CD14-positive monocyte (primary cell): ENCODE results near the gene ZNF594. TPM values are rescaled to one million over a fixed set of nuclear protein-coding genes. Genes with fewer than 3 reads are reported as not detected.

Source experiments
- DNase-seq, 3 donors: peaks; one replicate each; pipeline ENCODE4 v3.0.0-alpha.2; 2011 to 2022
- H2AFZ ChIP-seq: 2 replicates; pipeline ENCODE4 v1.6.0; 2012; ENCODE audit warnings: mild to moderate bottlenecking, low read depth, low read length, inconsistent platforms; ENCODE audit not compliant: insufficient read depth, poor library complexity, severe bottlenecking
- H3K27ac ChIP-seq, 2 donors: 1 replicate in 1 of 2; 2 replicates in 1 of 2; pipeline ENCODE4 v1.5.1; 2012 to 2013; ENCODE audit warnings: low read length in 2 of 2, control low read depth in 1 of 2, inconsistent platforms in 1 of 2, low read depth in 1 of 2, mild to moderate bottlenecking in 1 of 2
- H3K27me3 ChIP-seq, 2 donors: one replicate each; pipeline versions ENCODE4 v1.6.0 to v1.6.1; 2011 to 2013; ENCODE audit warnings: low read length in 2 of 2; ENCODE audit not compliant: control insufficient read depth in 2 of 2, insufficient read depth in 2 of 2
- H3K36me3 ChIP-seq, 2 donors: replicated peaks in 1 of 2; 1 replicate in 1 of 2; 2 replicates in 1 of 2; pipeline versions ENCODE4 v1.5.1 to v1.6.1; 2012 to 2013; ENCODE audit warnings: low read length in 2 of 2, control low read depth in 1 of 2, inconsistent platforms in 1 of 2, mild to moderate bottlenecking in 1 of 2; ENCODE audit not compliant: insufficient read depth in 2 of 2, control insufficient read depth in 1 of 2
- H3K4me1 ChIP-seq, 2 donors: 1 replicate in 1 of 2; 2 replicates in 1 of 2; pipeline versions ENCODE4 v1.5.1 to v1.6.1; 2012 to 2013; ENCODE audit warnings: low read length in 2 of 2, control low read depth in 1 of 2, inconsistent platforms in 1 of 2, mild to moderate bottlenecking in 1 of 2, moderate library complexity in 1 of 2; ENCODE audit not compliant: insufficient read depth in 2 of 2, control insufficient read depth in 1 of 2
- H3K4me2 ChIP-seq: replicated peaks from 2 replicates; pipeline ENCODE3; 2012; ENCODE audit warnings: low read length, moderate library complexity, mild to moderate bottlenecking; ENCODE audit not compliant: poor library complexity, severe bottlenecking; ENCODE audit errors: extremely low read depth
- H3K4me3 ChIP-seq, 3 experiments: fragments of 200-600 bp in 1 of 3; sonication (generic) in 1 of 3; replicated peaks in 1 of 3; 1 replicate in 2 of 3; 2 replicates in 1 of 3; pipeline ENCODE4 v1.5.1; 2011 to 2013; ENCODE audit warnings: low read length in 3 of 3, mild to moderate bottlenecking in 3 of 3, control low read depth in 2 of 3, low read depth in 2 of 3, inconsistent platforms in 1 of 3, moderate library complexity in 1 of 3
- H3K79me2 ChIP-seq: 2 replicates; pipeline ENCODE4 v1.6.0; 2012; ENCODE audit warnings: mild to moderate bottlenecking, control low read depth, inconsistent platforms, low read length, moderate library complexity; ENCODE audit not compliant: insufficient read depth
- H3K9ac ChIP-seq: 2 replicates; pipeline ENCODE4 v1.6.0; 2017; ENCODE audit warnings: low read length, mild to moderate bottlenecking; ENCODE audit not compliant: insufficient read depth, poor library complexity, severe bottlenecking
- H3K9me3 ChIP-seq, 2 donors: replicated peaks in 1 of 2; 1 replicate in 1 of 2; 2 replicates in 1 of 2; pipeline versions ENCODE4 v1.5.1 to v1.6.1; 2012 to 2013; ENCODE audit warnings: low read length in 2 of 2, control low read depth in 1 of 2; ENCODE audit not compliant: control insufficient read depth in 1 of 2, insufficient read depth in 1 of 2
- H4K20me1 ChIP-seq: 2 replicates; pipeline ENCODE4 v1.6.0; 2012; ENCODE audit warnings: mild to moderate bottlenecking, low read length, control low read depth, moderate library complexity; ENCODE audit not compliant: insufficient read depth
- H3K27ac Mint-ChIP-seq, 7 donors: one replicate each; pipeline ENCODE4 v1.8.0; 2020; ENCODE audit warnings: mild to moderate bottlenecking in 7 of 7, mixed read lengths in 7 of 7, moderate library complexity in 6 of 7, inconsistent platforms in 2 of 7
- H3K27me3 Mint-ChIP-seq, 3 donors: one replicate each; pipeline ENCODE4 v1.8.0; 2021 to 2022; ENCODE audit warnings: low read depth in 3 of 3, mild to moderate bottlenecking in 3 of 3, mixed read lengths in 3 of 3, moderate library complexity in 3 of 3, inconsistent platforms in 1 of 3
- H3K36me3 Mint-ChIP-seq, 2 donors: one replicate each; pipeline ENCODE4 v1.8.0; 2020; ENCODE audit warnings: mixed read lengths in 2 of 2, inconsistent platforms in 1 of 2, mild to moderate bottlenecking in 1 of 2
- H3K4me1 Mint-ChIP-seq: one replicate; pipeline ENCODE4 v1.8.0; 2020; ENCODE audit warnings: mild to moderate bottlenecking, mixed read lengths
- H3K4me3 Mint-ChIP-seq, 2 donors: one replicate each; pipeline ENCODE4 v1.8.0; 2020; ENCODE audit warnings: mild to moderate bottlenecking in 2 of 2, mixed read lengths in 2 of 2, moderate library complexity in 1 of 2
- H3K9me3 Mint-ChIP-seq, 7 donors: one replicate each; pipeline ENCODE4 v1.8.0; 2020 to 2022; ENCODE audit warnings: mixed read lengths in 7 of 7, mild to moderate bottlenecking in 6 of 7, moderate library complexity in 6 of 7, inconsistent platforms in 2 of 7
- WGBS: methylation state at CpG from one replicate; pipeline ENCODE4 v1.1.5; 2013; ENCODE audit warnings: missing lambda C conversion rate; ENCODE audit not compliant: insufficient coverage; 5-methylcytosine and 5-hydroxymethylcytosine counted together
- intact Hi-C, 2 donors: fragments of 100-400 bp; cut with micrococcal nuclease; formaldehyde crosslinking; loops; one replicate each; pipeline versions ENCODE4 v1.15.0 to v1.15.1; 2023
- polyA plus RNA-seq, 3 donors: library from polyadenylated mRNA; depleted of rRNA in 1 of 3; unstranded in 2 of 3; stranded (reverse) in 1 of 3; fragments of 300-500 nt in 2 of 3; fragments of >200 nt in 1 of 3; fragmentation: Illumina TruSeq in 2 of 3; gene quantifications; 1 replicate in 2 of 3; 2 replicates in 1 of 3; pipeline ENCODE4 v1.2.3, GENCODE V29; 2012 to 2021
- TF ChIP-seq, protein P1 (sequence below): fragments of 200-600 bp; IDR thresholded peaks from one replicate; pipeline ENCODE4 v1.8.0; 2022; ENCODE audit warnings: antibody characterized with exemption, mild to moderate bottlenecking

Gene ZNF594
- polyA plus RNA-seq, 3 donors = 0.34 to 1.0 TPM; not detected in 1

GRCh38 chr17:5198472-5198871, 6.8 kb upstream of the ZNF594 start:
- Histone ChIP-seq H3K36me3 (peaks cover 0 to 5% of the 10 kb centered on the region in 2 donors), H2AFZ (no peak overlapping the region), H3K9me3 (no peaks in the 10 kb centered on the region), H3K4me3 (no peak overlapping the region), H3K9ac (no peak overlapping the region), H3K27ac (no peak overlapping the region), H3K4me1 (peaks cover 0 to 5% of the 10 kb centered on the region in 2 donors), H3K79me2 (no peaks in the 10 kb centered on the region), H3K27me3 (no peaks in the 10 kb centered on the region), H3K4me2 (no peak overlapping the region), H4K20me1 (no peaks in the 10 kb centered on the region)
- intact Hi-C loops = no loop called here
- Mint-ChIP-seq H3K4me3 (no peak overlapping the region), H3K36me3 (peaks cover 0 to 12% of the 10 kb centered on the region in 2 donors), H3K9me3 (no peaks in the 10 kb centered on the region), H3K27ac (no peak overlapping the region), H3K27me3 (no peaks in the 10 kb centered on the region), H3K4me1 (peaks cover 6% of the 10 kb centered on the region)
- TF ChIP-seq, protein P1, sequence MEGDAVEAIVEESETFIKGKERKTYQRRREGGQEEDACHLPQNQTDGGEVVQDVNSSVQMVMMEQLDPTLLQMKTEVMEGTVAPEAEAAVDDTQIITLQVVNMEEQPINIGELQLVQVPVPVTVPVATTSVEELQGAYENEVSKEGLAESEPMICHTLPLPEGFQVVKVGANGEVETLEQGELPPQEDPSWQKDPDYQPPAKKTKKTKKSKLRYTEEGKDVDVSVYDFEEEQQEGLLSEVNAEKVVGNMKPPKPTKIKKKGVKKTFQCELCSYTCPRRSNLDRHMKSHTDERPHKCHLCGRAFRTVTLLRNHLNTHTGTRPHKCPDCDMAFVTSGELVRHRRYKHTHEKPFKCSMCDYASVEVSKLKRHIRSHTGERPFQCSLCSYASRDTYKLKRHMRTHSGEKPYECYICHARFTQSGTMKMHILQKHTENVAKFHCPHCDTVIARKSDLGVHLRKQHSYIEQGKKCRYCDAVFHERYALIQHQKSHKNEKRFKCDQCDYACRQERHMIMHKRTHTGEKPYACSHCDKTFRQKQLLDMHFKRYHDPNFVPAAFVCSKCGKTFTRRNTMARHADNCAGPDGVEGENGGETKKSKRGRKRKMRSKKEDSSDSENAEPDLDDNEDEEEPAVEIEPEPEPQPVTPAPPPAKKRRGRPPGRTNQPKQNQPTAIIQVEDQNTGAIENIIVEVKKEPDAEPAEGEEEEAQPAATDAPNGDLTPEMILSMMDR = no peak
- no peak for DNase-seq
- 80% methylated on average over 1 of the region's 7 CpGs for WGBS

DNA sequence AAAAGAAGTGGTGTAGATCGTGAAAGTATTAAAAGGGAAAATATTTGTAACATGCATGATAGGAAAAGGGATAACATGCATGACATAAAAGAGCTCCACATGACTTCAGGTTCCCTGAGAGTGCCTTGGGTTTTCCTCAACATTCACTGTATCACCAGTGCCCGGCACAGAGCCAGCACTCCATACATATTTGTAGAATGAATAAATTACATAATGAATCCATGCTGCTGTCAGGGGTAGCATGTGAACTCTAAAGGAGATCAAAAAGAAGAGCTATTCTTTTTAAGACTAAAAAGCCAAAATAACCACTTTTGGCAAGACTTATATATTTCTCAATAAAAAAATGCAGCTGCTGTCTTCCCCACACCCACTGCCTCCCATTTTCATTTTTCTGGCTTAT, 2.7 kb upstream of the ZNF594 start:
- Mint-ChIP-seq H3K27ac (no peak overlapping the region), H3K36me3 (peaks cover 5 to 8% of the 10 kb centered on the region in 2 donors), H3K27me3 (no peaks in the 10 kb centered on the region), H3K4me3 (no peak overlapping the region), H3K4me1 (peaks cover 20% of the 10 kb centered on the region), H3K9me3 (peaks cover 1 to 7% (median 6%) of the 10 kb centered on the region in 7 donors)
- Histone ChIP-seq H3K36me3 (no peaks in the 10 kb centered on the region), H4K20me1 (no peaks in the 10 kb centered on the region), H3K27ac (no peak overlapping the region), H3K79me2 (peaks cover 3% of the 10 kb centered on the region), H3K4me1 (peaks cover 12 to 22% of the 10 kb centered on the region in 2 donors), H2AFZ (no peak overlapping the region), H3K27me3 (no peaks in the 10 kb centered on the region), H3K9me3 (no peaks in the 10 kb centered on the region), H3K4me2 (no peak overlapping the region), H3K4me3 (no peak overlapping the region), H3K9ac (no peak overlapping the region)
- TF ChIP-seq, protein P1 = no peak
- intact Hi-C loops = no loop called here
- no CpG with 5 or more reads among the region's 2 CpGs for WGBS
- DNase-seq = no peak
